Measurements from ENCODE around the gene CALML5. TPM values are rescaled to one million over a fixed set of nuclear protein-coding genes. Genes with fewer than 3 reads are reported as not detected.

CALML5 gene
- total and polyA plus RNA-seq, 8 donors, result 0.92 to 16.2 (median 2.4) TPM; not detected in 5

GRCh38 chr10:5500162-5500670 is 846 bp upstream of the CALML5 start:
- no peaks in the 10 kb centered on the region for H3K9me3 ChIP-seq
- WGBS, 5 donors, result 78 to 97% (median 92%) methylated on average over 6 to 7 of the region's 7 CpGs
- no peak overlapping the region for H3K27ac ChIP-seq
- H3K4me3 ChIP-seq, result no peak overlapping the region
- intact Hi-C loops (cut with DNase I; ENCODE audit: low total_unique reads), result no loop called here
- H3K36me3 ChIP-seq, result no peaks in the 10 kb centered on the region
- TF ChIP-seq POLR2AphosphoS5 (IDR thresholded peaks at IDR 0.05) (no peak), POLR2A (IDR thresholded peaks at IDR 0.05) (no peak), EP300 (IDR thresholded peaks at IDR 0.05) (no peak), CTCF (IDR thresholded peaks at IDR 0.05) (no peak)
- H3K4me1 ChIP-seq, result peaks cover 17 to 25% (median 24%) of the 10 kb centered on the region in 4 donors
- no peak for DNase-seq
- no peaks in the 10 kb centered on the region for H3K27me3 ChIP-seq

GRCh38 chr10:5498791-5499492 is 428 bp downstream of the CALML5 start:
- intact Hi-C loops (cut with DNase I; ENCODE audit: low total_unique reads), result no loop called here
- peaks cover 11 to 19% (median 17%) of the 10 kb centered on the region in 4 donors for H3K4me1 ChIP-seq
- no peaks in the 10 kb centered on the region for H3K9me3 ChIP-seq
- WGBS, 5 donors, result 93 to 96% (median 94%) methylated on average over 51 to 61 of the region's 61 CpGs
- H3K36me3 ChIP-seq, result no peaks in the 10 kb centered on the region
- no peak overlapping the region for H3K27ac ChIP-seq
- H3K27me3 ChIP-seq, result no peaks in the 10 kb centered on the region
- H3K4me3 ChIP-seq, result no peak overlapping the region
- TF ChIP-seq POLR2A (IDR thresholded peaks at IDR 0.05) (no peak), POLR2AphosphoS5 (IDR thresholded peaks at IDR 0.05) (no peak), EP300 (IDR thresholded peaks at IDR 0.05) (no peak), CTCF (IDR thresholded peaks at IDR 0.05) (no peak)
- DNase-seq, result no peak

- no peak overlapping the region for H3K4me3 ChIP-seq
- H3K9me3 ChIP-seq, result no peaks in the 10 kb centered on the region
- no peak for DNase-seq
- no peaks in the 10 kb centered on the region for H3K36me3 ChIP-seq
- TF ChIP-seq CTCF (IDR thresholded peaks at IDR 0.05) (no peak), POLR2AphosphoS5 (IDR thresholded peaks at IDR 0.05) (no peak), POLR2A (IDR thresholded peaks at IDR 0.05) (no peak), EP300 (IDR thresholded peaks at IDR 0.05) (no peak)
- no peak overlapping the region for H3K27ac ChIP-seq
- 84 to 92% (median 90%) methylated on average over 12 to 19 of the region's 19 CpGs for WGBS, 5 donors
- intact Hi-C loops (cut with DNase I; ENCODE audit: low total_unique reads), result no loop called here
- peaks cover 8 to 12% (median 10%) of the 10 kb centered on the region in 4 donors for H3K4me1 ChIP-seq
- H3K27me3 ChIP-seq, result no peaks in the 10 kb centered on the region
These were observed 1.2 kb downstream of the CALML5 start for GRCh38 chr10:5497948-5498730.

GRCh38 chr10:5497289-5497688 is 2.1 kb downstream of the CALML5 start:
- Histone ChIP-seq H3K4me3 (no peak overlapping the region), H3K36me3 (no peaks in the 10 kb centered on the region), H3K9me3 (peaks cover 0 to 5% (median 4%) of the 10 kb centered on the region in 4 donors), H3K27ac (no peak overlapping the region), H3K4me1 (peaks cover 0 to 4% (median 2%) of the 10 kb centered on the region in 4 donors), H3K27me3 (no peaks in the 10 kb centered on the region)
- 74 to 95% (median 87%) methylated on average over 6 of the region's 6 CpGs for WGBS, 5 donors
- DNase-seq, result no peak
- intact Hi-C loops (cut with DNase I; ENCODE audit: low total_unique reads), result no loop called here
- TF ChIP-seq POLR2A (IDR thresholded peaks at IDR 0.05) (no peak), CTCF (IDR thresholded peaks at IDR 0.05) (no peak), POLR2AphosphoS5 (IDR thresholded peaks at IDR 0.05) (no peak), EP300 (IDR thresholded peaks at IDR 0.05) (no peak)

All from stomach (tissue), 9 donors.